GM19452 (cell line): ENCODE measurements around the gene HIRIP3.
"Not testable (repeated sequence)": the region's sequence is repeated elsewhere in the genome, so short reads cannot be mapped to it uniquely, and the experiment has no call there.

ENCODE experiments used
- ATAC-seq: cut with Tn5 transposase; IDR thresholded peaks from one replicate; pipeline ENCODE4 v1.9.1; 2021; ENCODE audit not compliant: unreplicated experiment

The HIRIP3 gene

DNA sequence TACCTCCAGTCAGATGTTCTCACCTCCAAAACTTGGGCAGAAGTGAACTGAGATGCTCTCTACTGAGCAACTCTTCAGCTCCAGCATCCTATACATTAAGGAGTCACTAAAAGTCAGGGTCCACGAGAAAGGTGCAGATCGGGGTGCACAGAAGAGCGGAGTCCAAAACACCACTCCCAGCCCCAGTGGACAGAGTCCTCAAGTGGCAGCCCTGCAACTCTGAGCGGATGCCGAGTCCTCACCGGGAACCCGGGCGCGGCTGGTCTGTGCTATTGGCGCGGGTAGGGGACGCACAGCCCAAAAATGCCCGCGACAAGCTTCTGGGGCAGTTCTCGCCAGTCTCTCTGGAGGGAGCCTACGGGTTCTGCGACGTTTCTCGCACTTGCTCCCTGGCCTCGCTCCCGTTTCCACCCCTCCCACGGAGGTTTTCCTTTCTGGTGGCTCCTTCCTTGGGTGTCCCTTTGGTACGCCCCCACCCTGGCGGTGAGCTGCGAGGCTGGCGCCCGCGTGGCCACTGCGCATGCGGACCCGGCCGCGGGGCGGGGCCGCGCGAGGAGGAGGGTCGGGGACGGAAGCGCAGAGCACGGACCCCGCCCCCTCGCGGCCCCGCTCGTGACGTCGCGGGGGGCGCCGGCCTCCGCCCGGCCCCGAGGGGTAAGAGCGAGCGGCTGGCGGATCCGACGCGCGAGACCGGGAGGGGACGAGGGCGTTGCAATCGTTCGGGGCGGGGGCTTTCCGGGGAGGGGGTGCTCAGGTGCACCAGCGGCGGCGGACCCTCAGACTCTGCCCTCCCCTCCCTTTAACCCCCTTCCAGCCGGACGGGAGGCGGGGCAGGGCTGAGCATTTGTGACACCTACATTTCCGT lies 33.7 kb downstream of the HIRIP3 start, which contains the start of gene TMEM219:
TMEM219 (plus strand) TSS at position 601 of the 865 bp plus-strand sequence. CDS start 1,065 bp downstream, outside the sequence.
- peak; percentile 83 for ATAC-seq

- ATAC-seq: no peak
Measured at GRCh38 chr16:29961127-29961478, 34.3 kb downstream of the HIRIP3 start.

DNA sequence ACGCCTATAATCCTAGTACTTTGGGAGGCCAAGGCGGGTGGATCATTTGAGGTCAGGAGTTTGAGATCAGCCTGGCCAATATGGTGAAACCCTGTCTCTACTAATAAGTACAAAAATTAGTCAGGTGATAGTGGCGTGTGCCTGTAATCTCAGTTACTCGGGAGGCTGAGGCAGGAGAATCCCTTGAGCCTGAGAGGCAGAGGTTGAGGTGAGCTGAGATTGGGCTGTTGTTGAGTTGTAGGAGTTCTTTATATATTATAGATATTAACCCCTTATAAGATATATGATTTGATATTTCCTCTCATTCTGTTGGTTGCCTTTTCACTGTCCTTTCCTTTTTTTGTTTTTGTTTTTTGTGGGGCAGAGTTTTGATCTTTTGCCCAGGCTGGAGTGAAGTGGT lies 35.6 kb downstream of the HIRIP3 start:
- not testable (repeated sequence) for ATAC-seq

- no peak for ATAC-seq
Measured at GRCh38 chr16:29959293-29959692, 36.1 kb downstream of the HIRIP3 start.

GRCh38 chr16:29958756-29959155 lies 36.7 kb downstream of the HIRIP3 start:
- no peak for ATAC-seq

DNA sequence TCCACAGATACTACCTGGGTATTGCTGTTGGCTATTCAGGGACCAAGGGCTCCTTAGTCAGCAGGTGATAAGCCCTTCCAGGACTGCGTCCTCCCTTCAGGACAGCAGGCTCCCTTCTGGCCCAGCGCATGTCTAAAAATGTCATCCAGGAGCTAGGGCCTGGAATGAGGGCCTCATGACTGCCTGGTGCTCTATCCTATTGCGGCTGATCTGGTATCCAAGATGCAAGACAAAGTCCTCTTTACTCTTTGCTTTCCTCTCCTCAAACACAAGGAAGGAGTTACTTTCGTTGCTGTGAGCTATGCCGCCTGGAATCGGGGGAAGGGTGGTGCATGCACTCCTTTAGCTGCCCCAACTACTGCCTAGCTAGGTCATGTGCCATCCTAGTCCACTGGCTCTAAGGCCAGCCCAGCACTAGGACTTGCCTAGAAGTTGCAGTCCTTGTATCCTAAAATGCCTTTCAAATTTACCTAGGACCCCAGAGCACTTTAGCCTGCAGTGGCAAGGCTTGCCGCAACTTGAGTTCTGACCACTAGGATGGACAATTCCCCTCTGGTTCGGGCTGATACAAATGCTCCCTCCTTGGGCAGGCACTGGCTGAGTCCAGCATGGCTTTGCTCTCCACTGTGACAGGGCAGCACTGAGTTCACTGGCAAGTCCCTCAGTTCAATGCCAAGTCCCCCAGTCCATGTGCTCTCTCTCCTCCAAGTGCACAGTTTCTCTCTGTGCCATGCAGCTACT lies 43.6 kb downstream of the HIRIP3 start:
- no peak for ATAC-seq

DNA sequence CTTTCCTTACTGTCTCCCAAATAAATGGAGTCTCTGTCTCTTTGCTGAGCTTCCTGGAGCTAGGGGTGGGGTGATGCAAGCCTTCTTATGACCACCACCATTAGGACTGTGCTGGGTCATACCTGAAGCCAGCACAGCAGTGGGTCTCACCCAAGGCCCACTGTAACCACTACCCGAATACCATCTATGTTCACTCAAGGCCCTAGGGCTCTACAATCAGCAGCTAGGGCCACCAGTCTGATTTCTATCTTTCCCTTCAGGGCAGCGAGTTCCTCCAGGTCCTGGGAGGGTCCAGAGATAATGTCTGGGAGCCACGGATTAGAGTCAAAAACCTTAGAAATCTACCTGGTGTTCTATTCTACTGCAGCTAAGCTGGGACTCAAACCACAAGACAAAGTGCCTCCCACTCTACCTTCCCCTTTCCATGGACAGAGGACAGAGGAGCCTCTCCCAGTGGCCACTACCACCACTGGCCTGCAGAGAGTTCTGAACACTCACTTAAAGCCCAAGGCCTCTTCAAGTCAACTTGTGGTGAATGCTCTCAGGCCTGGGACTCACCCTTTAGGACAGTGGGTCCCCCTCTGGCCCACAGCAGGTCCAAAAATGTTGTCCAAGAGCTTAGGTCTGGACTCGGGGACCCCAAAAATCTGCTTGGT lies 44.5 kb downstream of the HIRIP3 start:
- ATAC-seq: no peak

- ATAC-seq: no peak
Measured at GRCh38 chr16:29947897-29948296, 47.5 kb downstream of the HIRIP3 start.

- ATAC-seq: no peak
Measured at GRCh38 chr16:29943846-29944799, 51.3 kb downstream of the HIRIP3 start.
